Smooth muscle cell (in vitro differentiated cells): ENCODE measurements around the gene THNSL1. TPM values are rescaled to one million over a fixed set of nuclear protein-coding genes. Genes with fewer than 3 reads are reported as not detected.

Experiments
- DNase-seq: peaks from one replicate; lab custom pipeline; 2025; ENCODE audit not compliant: unreplicated experiment; lab: John Stamatoyannopoulos, UW
- H2AFZ ChIP-seq: fragments of 200-600 bp; sonication (generic); 2 replicates; pipeline ENCODE4 v1.6.0; 2016; ENCODE audit warnings: antibody characterized with exemption, low read depth, mild to moderate bottlenecking
- H3F3A ChIP-seq: fragments of 200-600 bp; sonication (generic); 2 replicates; pipeline ENCODE4 v1.6.0; 2017; ENCODE audit warnings: antibody characterized with exemption, low read depth
- H3K27ac ChIP-seq: fragments of 200-600 bp; sonication (generic); 2 replicates; pipeline ENCODE4 v1.5.1; 2016; ENCODE audit warnings: low read depth, mild to moderate bottlenecking
- H3K27me3 ChIP-seq: fragments of 200-600 bp; sonication (generic); 2 replicates; pipeline ENCODE4 v1.6.1; 2016; ENCODE audit warnings: low read depth, mild to moderate bottlenecking
- H3K36me3 ChIP-seq: fragments of 200-600 bp; sonication (generic); 2 replicates; pipeline ENCODE4 v1.5.1; 2016; ENCODE audit warnings: low read depth
- H3K4me1 ChIP-seq: fragments of 200-600 bp; sonication (generic); 2 replicates; pipeline ENCODE4 v1.5.1; 2016; ENCODE audit warnings: low read depth
- H3K4me2 ChIP-seq: fragments of 200-600 bp; sonication (generic); 2 replicates; pipeline ENCODE4 v1.6.0; 2016; ENCODE audit warnings: mild to moderate bottlenecking
- H3K4me3 ChIP-seq: fragments of 200-600 bp; sonication (generic); 2 replicates; pipeline ENCODE4 v1.5.1; 2016; ENCODE audit warnings: mild to moderate bottlenecking
- H3K79me2 ChIP-seq: fragments of 200-600 bp; sonication (generic); 2 replicates; pipeline ENCODE4 v1.6.0; 2016; ENCODE audit warnings: low read depth, mild to moderate bottlenecking
- H3K9ac ChIP-seq: fragments of 200-600 bp; sonication (generic); 2 replicates; pipeline ENCODE4 v1.6.0; 2016; ENCODE audit warnings: low read depth
- H3K9me3 ChIP-seq: fragments of 200-600 bp; sonication (generic); replicated peaks from 2 replicates; pipeline ENCODE4 v1.5.1; 2016; ENCODE audit warnings: low read depth
- H4K20me1 ChIP-seq: fragments of 200-600 bp; sonication (generic); 2 replicates; pipeline ENCODE4 v1.6.0; 2016; ENCODE audit warnings: low read depth
- CTCF ChIP-seq: fragments of 200-600 bp; sonication (generic); IDR thresholded peaks from 2 replicates; pipeline ENCODE4 v1.5.1; 2017; ENCODE audit warnings: borderline replicate concordance, mild to moderate bottlenecking, antibody characterized with exemption; ENCODE audit not compliant: insufficient read depth, poor library complexity, severe bottlenecking
- WGBS: methylation state at CpG from one replicate; pipeline ENCODE4 v1.1.7; 2016; ENCODE audit warnings: low lambda C conversion rate; 5-methylcytosine and 5-hydroxymethylcytosine counted together
- polyA plus RNA-seq: library from polyadenylated mRNA; unstranded; fragments of >200 nt; fragmentation: Nextera tagmentation; extraction: Ambion mirVana; gene quantifications from 2 replicates; pipeline ENCODE4 v1.2.1, GENCODE V29; 2016
- total RNA-seq: library from RNA; depleted of rRNA; stranded (reverse); fragments of >200 nt; gene quantifications from 2 replicates; pipeline ENCODE4 v1.2.3, GENCODE V29; 2014

The THNSL1 gene
- total and polyA plus RNA-seq, 2 experiments from 2014 or later, result 2.5 to 2.6 TPM

GRCh38 chr10:25072786-25073185, 56.4 kb downstream of the THNSL1 start:
- WGBS, result 91% methylated on average over 2 of the region's 2 CpGs
- TF ChIP-seq CTCF, result no peak
- no peaks in the 10 kb centered on the region for H3K9me3 ChIP-seq
- no peaks in the 10 kb centered on the region for H3K79me2 ChIP-seq
- no peak overlapping the region for H3K4me2 ChIP-seq
- H2AFZ ChIP-seq, result no peak overlapping the region
- H3K36me3 ChIP-seq, result no peaks in the 10 kb centered on the region
- no peaks in the 10 kb centered on the region for H3F3A ChIP-seq
- H3K9ac ChIP-seq, result no peak overlapping the region
- H4K20me1 ChIP-seq, result no peaks in the 10 kb centered on the region
- H3K27ac ChIP-seq, result no peak overlapping the region
- no peak for DNase-seq
- no peaks in the 10 kb centered on the region for H3K27me3 ChIP-seq
- no peak overlapping the region for H3K4me3 ChIP-seq
- H3K4me1 ChIP-seq, result no peaks in the 10 kb centered on the region

GRCh38 chr10:25075825-25076224, 59.4 kb downstream of the THNSL1 start:
- H2AFZ ChIP-seq, result no peak overlapping the region
- no peaks in the 10 kb centered on the region for H3K4me1 ChIP-seq
- H3K27me3 ChIP-seq, result no peaks in the 10 kb centered on the region
- H3K79me2 ChIP-seq, result no peaks in the 10 kb centered on the region
- TF ChIP-seq CTCF, result no peak
- no peaks in the 10 kb centered on the region for H3K9me3 ChIP-seq
- 84% methylated on average over 4 of the region's 4 CpGs for WGBS
- H3F3A ChIP-seq, result no peaks in the 10 kb centered on the region
- H3K4me3 ChIP-seq, result no peak overlapping the region
- no peak for DNase-seq
- H3K27ac ChIP-seq, result no peak overlapping the region
- no peaks in the 10 kb centered on the region for H4K20me1 ChIP-seq
- H3K36me3 ChIP-seq, result no peaks in the 10 kb centered on the region
- H3K9ac ChIP-seq, result no peak overlapping the region
- H3K4me2 ChIP-seq, result no peak overlapping the region

Other genes with a start within 250 kb of the THNSL1 start
- gene PRTFDC1, start 64.0 kb upstream of the THNSL1 start, total RNA-seq, result 11.9 and 18.0 TPM in 2 replicates
- 9.2 and 10.2 TPM in 2 replicates for gene PRTFDC1, start 64.0 kb upstream of the THNSL1 start, polyA plus RNA-seq
- 0.09 and 0.58 TPM in 2 replicates for gene ENKUR, start 454 bp upstream of the THNSL1 start, total RNA-seq
- 0.39 TPM in 1 of 2 replicates, not detected in the other for gene ENKUR, start 454 bp upstream of the THNSL1 start, polyA plus RNA-seq
- 5.5 and 10.1 TPM in 2 replicates for gene GPR158, start 158.4 kb downstream of the THNSL1 start, total RNA-seq
- 1.5 and 1.8 TPM in 2 replicates for gene GPR158, start 158.4 kb downstream of the THNSL1 start, polyA plus RNA-seq